AG08396 (cell line): ENCODE data around the gene KIAA0040.
A peak's percentile ranks its signal among the peaks of the same experiment; 100 is the strongest.

Experiments used
- DNase-seq: peaks from one replicate; pipeline ENCODE4 v3.0.0; 2012; ENCODE audit warnings: low spot score, mixed read lengths

The KIAA0040 gene

DNA sequence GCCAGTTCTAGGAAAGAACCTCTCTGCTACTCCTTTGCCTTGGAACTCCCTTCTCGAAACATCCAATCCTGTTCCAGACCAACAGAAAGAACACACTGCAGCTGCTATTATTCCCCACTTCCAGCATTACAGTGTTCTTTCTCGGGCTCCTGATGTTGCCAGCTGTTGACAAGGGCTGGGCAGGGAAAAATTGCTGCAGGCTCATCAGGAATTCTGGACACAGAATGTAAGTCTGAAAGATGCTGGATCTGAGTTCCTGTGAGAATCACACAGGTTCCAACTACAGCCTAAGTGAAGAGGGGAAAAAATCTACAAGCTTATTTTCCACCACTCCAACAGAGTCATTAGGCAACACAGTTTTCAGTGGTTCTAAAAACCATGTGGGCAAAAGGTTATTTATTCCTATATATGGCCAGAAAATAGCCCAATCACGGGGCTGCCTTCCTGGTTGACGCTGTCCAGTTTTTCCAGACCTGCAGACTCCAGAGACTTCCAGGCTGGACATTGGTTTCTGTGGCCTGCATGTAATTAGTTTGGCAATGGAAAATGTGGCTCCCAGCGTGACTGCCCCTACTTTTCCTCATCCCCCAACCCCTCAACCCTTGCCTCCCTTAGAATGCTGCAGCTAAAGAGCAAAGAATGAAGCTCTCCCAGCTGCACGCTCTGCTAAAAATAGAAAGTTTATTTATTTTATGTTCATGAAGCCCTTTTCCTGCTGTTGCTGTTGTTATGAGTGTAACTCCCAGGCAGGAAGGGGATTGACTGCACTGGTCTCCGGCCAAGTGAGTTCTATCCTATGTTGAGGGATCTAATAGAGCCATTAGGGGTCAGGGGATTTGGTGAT, 8.3 kb upstream of the KIAA0040 start:
- DNase-seq = peak; percentile 47

- peak; percentile 37 for DNase-seq
These were observed 5.8 kb upstream of the KIAA0040 start for GRCh38 chr1:175198332-175198731.

- DNase-seq = no peak
These were observed 5.0 kb upstream of the KIAA0040 start for GRCh38 chr1:175197531-175197930.

GRCh38 chr1:175195798-175196197, 3.2 kb upstream of the KIAA0040 start:
- DNase-seq = no peak

DNA sequence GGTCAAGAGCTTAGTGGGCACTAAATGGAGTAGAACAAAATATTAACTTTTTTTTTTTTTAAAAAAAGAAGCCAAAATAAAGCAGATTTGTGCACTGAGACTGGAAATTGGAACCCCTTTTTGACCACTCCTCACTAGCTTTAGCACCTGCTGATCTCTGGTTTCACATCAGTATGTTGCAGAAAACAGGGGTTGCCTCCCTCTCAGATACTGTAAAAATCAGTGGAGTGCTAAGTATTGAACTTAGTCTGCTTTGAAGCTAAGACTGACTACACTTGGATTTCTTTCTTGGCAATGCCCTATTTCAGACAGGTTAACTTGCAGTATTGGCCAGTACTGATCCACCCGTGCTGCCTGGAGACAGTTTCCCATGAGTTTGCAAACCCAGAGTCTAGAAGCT, 2.7 kb upstream of the KIAA0040 start:
- DNase-seq = no peak

DNA sequence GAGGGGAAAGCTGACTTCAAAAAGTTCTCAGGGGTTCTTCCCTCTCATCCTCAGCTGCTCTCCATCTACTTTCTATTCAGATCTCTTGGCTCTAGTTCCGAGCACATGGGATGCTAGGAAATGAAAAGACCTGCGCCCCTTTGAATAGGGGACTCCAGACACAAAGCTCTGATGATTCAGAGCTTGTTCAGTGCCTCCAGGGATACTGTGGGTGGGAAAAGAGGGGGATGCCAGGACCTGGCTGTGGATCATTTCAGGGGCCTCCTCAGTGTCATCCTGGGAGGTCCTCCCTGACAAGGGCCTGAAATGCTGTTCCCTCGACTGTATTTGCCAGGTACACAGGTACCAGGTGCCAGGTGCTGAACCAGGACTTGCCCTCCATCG, 943 bp upstream of the KIAA0040 start:
- no peak for DNase-seq

DNA sequence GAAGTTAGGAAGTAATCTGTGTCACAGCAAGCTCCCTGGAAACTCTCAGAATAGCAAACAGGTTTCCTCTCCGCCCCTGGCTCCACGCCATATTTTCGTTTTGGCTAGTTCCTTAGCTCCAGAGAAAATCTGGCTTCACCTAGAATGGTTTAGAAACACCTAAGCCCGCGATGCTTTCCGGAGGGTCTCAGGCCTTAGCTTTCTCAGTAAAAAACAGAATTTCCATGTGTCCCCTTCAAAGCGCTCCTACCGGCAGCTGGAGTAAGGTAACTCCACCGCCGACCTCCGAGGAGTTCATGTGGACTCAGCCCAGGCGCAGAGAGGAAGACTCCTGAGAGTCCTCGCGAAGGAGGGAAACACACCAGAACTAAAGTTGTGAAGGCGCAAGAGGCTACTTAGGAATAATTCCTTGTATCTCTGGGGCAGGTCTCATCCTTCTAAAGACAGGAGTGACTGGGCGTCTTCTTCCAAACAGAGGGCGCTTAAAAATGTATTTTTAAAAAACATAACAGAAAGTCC, 406 bp downstream of the KIAA0040 start:
- DNase-seq = peak; percentile 32

GRCh38 chr1:175191659-175192058, 917 bp downstream of the KIAA0040 start:
- peak; percentile 48 for DNase-seq

DNA sequence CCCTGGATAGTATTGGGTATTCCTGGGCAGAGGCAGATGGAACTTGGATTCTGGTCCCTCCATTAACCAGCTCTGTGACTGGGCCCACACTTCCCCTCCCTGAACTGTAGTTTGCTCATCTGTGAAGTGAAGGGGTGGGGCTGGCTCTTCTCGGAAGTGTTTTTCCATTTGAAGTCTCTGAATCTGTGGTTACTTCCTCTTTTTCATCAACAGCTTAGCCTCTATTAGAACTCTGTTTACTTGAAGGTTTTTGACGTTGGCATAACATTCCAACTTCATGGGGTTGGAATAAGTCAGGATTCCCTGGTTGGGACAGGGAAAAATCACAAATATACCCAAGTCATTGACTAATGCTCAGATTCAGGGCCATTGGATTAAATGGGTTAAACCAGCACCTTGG, 3.6 kb downstream of the KIAA0040 start:
- DNase-seq = no peak

GRCh38 chr1:175186433-175187160, 6.0 kb downstream of the KIAA0040 start:
- no peak for DNase-seq

GRCh38 chr1:175185903-175186302, 6.7 kb downstream of the KIAA0040 start:
- no peak for DNase-seq

- DNase-seq = no peak
These were observed 9.0 kb downstream of the KIAA0040 start for GRCh38 chr1:175183586-175183985.

DNA sequence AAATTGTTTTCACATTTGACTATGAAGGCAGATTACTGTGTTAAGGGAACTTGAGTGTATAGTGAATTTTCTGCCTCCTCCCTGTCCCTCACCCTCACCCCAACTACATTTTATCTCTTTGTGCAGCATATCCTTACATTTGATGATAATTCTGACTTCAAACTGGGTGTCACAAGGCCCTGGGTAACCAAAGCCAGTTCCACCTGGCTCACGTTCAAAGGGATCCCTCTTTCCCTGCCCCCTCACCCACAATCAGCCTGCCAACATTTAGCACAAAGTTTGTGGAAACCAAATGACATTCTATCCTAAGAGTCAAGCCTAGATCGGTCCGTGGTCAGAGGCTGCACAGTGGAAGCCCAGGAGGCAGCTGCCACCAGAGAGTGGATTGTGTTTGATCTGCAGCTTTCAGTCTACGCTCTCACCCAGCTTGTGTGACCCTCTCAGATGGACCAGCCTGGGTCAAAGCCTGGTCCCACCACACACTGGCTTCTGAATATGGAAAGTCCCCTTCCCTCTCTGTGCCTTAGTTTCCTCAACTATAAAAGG, 10.3 kb downstream of the KIAA0040 start:
- no peak for DNase-seq

- no peak for DNase-seq
These were observed 12.6 kb downstream of the KIAA0040 start for GRCh38 chr1:175179837-175180590.

DNA sequence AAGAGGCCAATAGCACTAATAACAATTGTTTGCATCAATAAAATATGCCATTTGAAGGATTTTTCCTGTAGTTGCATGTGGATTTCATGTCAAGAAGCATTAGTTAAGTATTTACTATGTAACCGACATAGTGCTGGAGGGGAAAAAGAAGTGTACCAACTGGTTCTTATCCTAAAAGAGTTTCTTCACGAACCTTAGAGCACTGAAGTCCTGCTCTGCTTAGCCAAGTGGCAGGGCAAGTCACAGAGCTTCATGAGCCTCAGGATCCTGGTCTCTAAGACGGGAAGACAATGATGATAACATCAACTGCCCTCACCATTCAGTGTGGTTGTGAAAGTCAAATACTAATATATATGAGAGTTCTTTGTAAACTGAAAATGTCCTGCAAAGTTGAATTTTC, 14.1 kb downstream of the KIAA0040 start:
- no peak for DNase-seq

- DNase-seq = no peak
These were observed 14.5 kb downstream of the KIAA0040 start for GRCh38 chr1:175178056-175178455.

DNA sequence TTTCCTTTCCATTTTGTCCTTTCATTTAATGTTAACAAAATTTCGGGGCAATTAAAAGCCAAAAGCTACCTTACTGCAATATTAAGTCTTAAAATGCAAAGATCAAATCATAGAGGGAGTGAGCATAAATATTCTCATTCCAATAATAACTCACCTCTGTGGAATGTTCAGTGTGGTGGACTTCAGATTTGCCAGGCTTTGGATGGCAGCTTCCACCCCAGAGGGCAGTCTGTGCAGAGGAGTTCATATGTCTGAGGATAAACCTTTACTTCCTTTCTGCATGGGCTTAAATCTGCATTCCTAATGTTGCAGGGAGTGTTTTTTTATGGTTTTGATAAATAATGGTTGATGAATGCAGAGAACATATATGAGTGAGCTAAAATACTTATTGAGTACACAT, 16.3 kb downstream of the KIAA0040 start:
- no peak for DNase-seq

DNA sequence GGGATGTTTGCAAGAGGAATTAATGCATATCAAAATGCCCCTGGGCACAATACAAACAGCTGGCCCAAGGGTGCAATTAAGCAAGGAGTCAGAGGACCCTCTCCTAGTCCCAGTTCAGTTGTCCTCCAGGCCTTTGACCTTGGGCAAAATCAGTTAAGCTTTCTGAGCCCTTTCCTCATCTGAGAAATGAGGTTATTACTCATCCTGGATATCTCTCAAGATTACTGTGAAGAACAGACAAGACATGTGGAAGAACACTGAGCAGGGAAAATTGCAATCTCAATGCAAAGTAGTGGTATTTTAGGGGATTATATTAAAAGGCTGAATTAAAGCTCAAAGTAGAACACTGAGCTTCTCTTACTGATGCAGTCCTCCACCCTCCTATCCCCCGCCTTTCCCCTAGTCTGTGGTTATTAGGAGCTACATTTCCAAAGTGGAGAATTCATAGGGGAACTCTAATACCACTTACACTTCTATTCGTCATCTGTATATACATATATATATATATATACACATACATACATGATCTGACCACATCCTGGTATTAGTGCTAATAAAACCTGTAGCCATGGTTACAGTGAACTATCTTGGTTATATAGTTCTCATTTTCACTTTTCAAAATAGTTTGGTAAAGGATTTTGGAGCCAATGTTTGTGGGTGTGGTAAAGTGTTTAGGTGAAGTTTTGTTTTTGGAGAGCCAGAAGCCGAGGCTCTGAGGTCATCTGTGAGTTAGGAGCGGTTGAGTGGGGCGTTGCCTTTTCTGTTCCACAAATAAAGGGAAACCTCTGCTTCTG, 18.1 kb downstream of the KIAA0040 start:
- DNase-seq = no peak

DNA sequence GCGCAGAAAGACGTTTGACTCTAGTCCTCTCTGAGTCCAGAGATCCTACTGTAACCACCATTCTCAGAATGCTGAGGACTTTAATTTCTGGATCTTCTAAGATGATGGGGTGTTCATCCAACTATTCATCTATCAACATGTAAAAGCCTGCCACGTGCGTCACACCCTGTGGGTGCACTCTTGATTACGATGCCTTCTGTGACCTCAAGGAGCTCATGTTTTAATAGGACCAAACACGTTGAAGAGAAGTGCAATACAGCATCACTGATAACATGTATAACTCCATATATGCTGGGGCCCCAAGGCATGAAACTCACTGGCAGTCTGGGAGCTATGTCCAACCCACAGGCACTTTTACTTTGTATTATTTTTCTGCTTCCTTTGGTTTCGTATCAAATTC, 19.0 kb downstream of the KIAA0040 start:
- DNase-seq = no peak

DNA sequence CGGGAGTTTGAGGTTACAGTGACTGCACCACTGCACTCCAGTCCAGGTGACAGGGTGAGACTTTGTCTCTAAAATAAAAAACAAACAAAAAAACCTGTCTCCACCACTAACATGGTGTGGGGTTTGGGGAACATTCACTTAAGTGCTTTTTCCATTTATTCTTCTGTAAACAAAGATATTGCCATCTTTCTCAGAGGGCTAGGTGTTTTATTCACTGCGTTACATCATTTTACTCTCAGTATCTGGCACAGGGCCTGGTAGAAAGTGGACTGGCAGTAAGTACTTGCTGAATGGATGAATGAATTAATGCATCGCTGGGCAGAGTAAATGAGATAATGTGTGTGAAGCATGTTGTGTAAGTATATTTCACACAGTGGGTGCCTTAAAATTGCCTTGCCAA, 20.1 kb downstream of the KIAA0040 start:
- DNase-seq = no peak
